ENCODE measurements around the gene CCM2L. TPM values are rescaled to one million over a fixed set of nuclear protein-coding genes. Genes with fewer than 3 reads are reported as not detected.

Gene CCM2L
- total and polyA plus RNA-seq, 2 of the 8 experiments (the other 6 are each of a cell fraction or from before 2014, with no cell fraction given), result 5.5 to 15.8 TPM

GRCh38 chr20:32071395-32072167 lies 61.3 kb downstream of the CCM2L start:
- Histone ChIP-seq H4K91ac (replicated peaks; ENCODE audit: insufficient read length, low read length) (no peak overlapping the region), H3K9ac (replicated peaks in 1 of 4; ENCODE audit: extremely low read depth in 1 of 4, low read depth in 3 of 4, low read length in 3 of 4) (no peak overlapping the region), H3K27ac (ENCODE audit: low read depth, low read length) (no peak overlapping the region), H3K23me2 (ENCODE audit: low read depth, low read length) (no peaks in the 10 kb centered on the region), H4K20me1 (replicated peaks in 1 of 2; ENCODE audit: control insufficient read depth in 1 of 2, insufficient read depth in 2 of 2, low read length in 2 of 2) (no peaks in the 10 kb centered on the region), H3K79me2 (ENCODE audit: control insufficient read depth in 1 of 2, insufficient read depth in 2 of 2, low read length in 2 of 2) (no peaks in the 10 kb centered on the region), H3K4ac (replicated peaks; ENCODE audit: insufficient read length, low read depth, low read length) (no peak overlapping the region), H3K4me1 (replicated peaks in 1 of 4; ENCODE audit: control insufficient read depth in 3 of 4, insufficient read depth in 4 of 4, low read length in 3 of 4) (peaks cover 0 to 3% (median 0%) of the 10 kb centered on the region in 4 experiments; a peak in 2 of 7 replicates), H3K4me3 (ENCODE audit: extremely low read depth in 1 of 4, insufficient read depth in 2 of 4, low read depth in 3 of 4, low read length in 4 of 4) (no peak overlapping the region), H2BK5ac (ENCODE audit: low read depth, low read length) (no peak overlapping the region; the same call in 1 of the 2 replicates), H3K27me3 (replicated peaks in 1 of 4; ENCODE audit: control insufficient read depth in 3 of 4, extremely low read depth in 1 of 4, insufficient read depth in 3 of 4, low read length in 3 of 4) (no peaks in the 10 kb centered on the region), H4K5ac (ENCODE audit: insufficient read length, low read depth, low read length) (no peak overlapping the region), H3K79me1 (ENCODE audit: low read depth, low read length) (no peaks in the 10 kb centered on the region), H3K23ac (ENCODE audit: insufficient read length) (no peak overlapping the region), H2BK12ac (ENCODE audit: low read depth, low read length) (no peak overlapping the region), H3K36me3 (ENCODE audit: control insufficient read depth in 2 of 4, insufficient read depth in 4 of 4, low read length in 3 of 4) (no peaks in the 10 kb centered on the region), H2BK15ac (ENCODE audit: low read length) (no peak overlapping the region), H2BK120ac (replicated peaks; ENCODE audit: low read depth, low read length) (no peak overlapping the region), H2AFZ (ENCODE audit: low read length) (no peak overlapping the region), H3K9me3 (ENCODE audit: insufficient read depth in 2 of 2, low read depth in 1 of 2, low read length in 1 of 2) (no peaks in the 10 kb centered on the region), H2AK5ac (ENCODE audit: low read depth, low read length) (no peak overlapping the region), H4K8ac (ENCODE audit: extremely low read depth, insufficient read depth, low read length) (no peak overlapping the region), H3K4me2 (ENCODE audit: insufficient read depth in 1 of 2, low read depth in 2 of 2, low read length in 2 of 2) (no peak overlapping the region), H3K14ac (ENCODE audit: insufficient read length) (no peak overlapping the region), H3K18ac (ENCODE audit: extremely low read depth, low read length) (no peak overlapping the region), H3K56ac (replicated peaks; ENCODE audit: insufficient read length, low read depth, low read length) (no peak overlapping the region), H2BK20ac (ENCODE audit: low read length) (no peak overlapping the region)
- no peak for DNase-seq (ENCODE audit: low read depth in 1 of 2, low spot score in 2 of 2)
- 86% methylated on average over 17 of the region's 17 CpGs; no CpG with 5 or more reads in 1 of the 2 experiments for whole genome bisulfite sequencing, 2 experiments (ENCODE audit: extremely low coverage in 1 of 2, insufficient coverage in 1 of 2, insufficient read length in 1 of 2, insufficient replicate concordance in 2 of 2, low coverage in 1 of 2, low lambda C conversion rate in 2 of 2, missing lambda C conversion rate in 1 of 2)
- ChIA-PET POLR2A (ENCODE audit: partially characterized antibody) (interaction anchor here (0.6 kb wide), 1 partner anchor 25 kb away, joined by 3 read pairs; no protein-coding TSS in a partner anchor), CTCF (ENCODE audit: partially characterized antibody) (interaction anchor here (1.0 to 4.5 kb wide), 6 partner anchors 9 to 220 kb away, joined by 3 to 31 read pairs (median 4); no protein-coding TSS in a partner anchor)
- no peak for FAIRE-seq
